Stimulated activated CD8-positive, alpha-beta memory T cell treated with anti-CD3 and anti-CD28 coated beads, Interleukin-7, amount 100 ng/mL, for 4 hours (primary cell): ENCODE measurements around the gene ACAP3.

Experiments
- DNase-seq, 2 donors: peaks; one replicate each; pipeline ENCODE4 v3.0.0-alpha.2; 2020; ENCODE audit warnings: low read depth in 2 of 2

The ACAP3 gene

GRCh38 chr1:1302006-1302430 lies 5.7 kb downstream of the ACAP3 start:
- DNase-seq = no peak

GRCh38 chr1:1300352-1300739 lies 7.4 kb downstream of the ACAP3 start:
- DNase-seq = no peak

- DNase-seq = no peak
These were observed 7.9 kb downstream of the ACAP3 start for GRCh38 chr1:1299686-1300351.

GRCh38 chr1:1298861-1299685 lies 8.7 kb downstream of the ACAP3 start:
- no peak for DNase-seq

- no peak for DNase-seq
These were observed 9.8 kb downstream of the ACAP3 start for GRCh38 chr1:1297802-1298424.

- no peak for DNase-seq
These were observed 11.4 kb downstream of the ACAP3 start for GRCh38 chr1:1296070-1297061.

GRCh38 chr1:1295154-1295923 lies 12.4 kb downstream of the ACAP3 start:
- DNase-seq = no peak

GRCh38 chr1:1294250-1294890 lies 13.4 kb downstream of the ACAP3 start:
- no peak for DNase-seq

GRCh38 chr1:1293263-1294249 lies 14.2 kb downstream of the ACAP3 start:
- no peak for DNase-seq

GRCh38 chr1:1292851-1293250 lies 14.9 kb downstream of the ACAP3 start:
- DNase-seq = no peak

- no peak for DNase-seq
These were observed 15.3 kb downstream of the ACAP3 start for GRCh38 chr1:1292442-1292779.

GRCh38 chr1:1291548-1292441 lies 15.9 kb downstream of the ACAP3 start:
- DNase-seq = peak; percentile 48 to 50

GRCh38 chr1:1291023-1291528 lies 16.7 kb downstream of the ACAP3 start:
- DNase-seq = no peak

- no peak for DNase-seq
These were observed 17.4 kb downstream of the ACAP3 start for GRCh38 chr1:1290238-1290731.

GRCh38 chr1:1287288-1288110 lies 20.2 kb downstream of the ACAP3 start:
- no peak for DNase-seq

GRCh38 chr1:1286313-1287261 lies 21.1 kb downstream of the ACAP3 start:
- DNase-seq = no peak
